Calu3 (cell line): ENCODE measurements around the gene DLG2. TPM values are rescaled to one million over a fixed set of nuclear protein-coding genes. Genes with fewer than 3 reads are reported as not detected.

Experiments used
- BruUV-seq: library from RNA; stranded (reverse); fragments of 400-500 nt; replicated peaks from 2 replicates; lab custom pipeline; 2021; lab: Mats Ljungman, UMichigan
- CTCF ChIA-PET: fragments of 300-600 bp; sonication (Branson Sonifier 250); formaldehyde crosslinking; loops from one replicate; lab custom pipeline; 2022; ENCODE audit warnings: antibody characterized with exemption; lab: Charles Lee
- DNase-seq: peaks from one replicate; pipeline ENCODE4 v3.0.0; 2022
- H3K27ac Mint-ChIP-seq: one replicate; pipeline ENCODE4 v1.8.0; 2022; ENCODE audit warnings: mixed read lengths; ENCODE audit not compliant: unreplicated experiment
- H3K27me3 Mint-ChIP-seq: one replicate; pipeline ENCODE4 v1.8.0; 2022; ENCODE audit warnings: mixed read lengths; ENCODE audit not compliant: unreplicated experiment
- H3K36me3 Mint-ChIP-seq: one replicate; pipeline ENCODE4 v1.8.0; 2022; ENCODE audit warnings: mild to moderate bottlenecking, moderate library complexity, mixed read lengths; ENCODE audit not compliant: insufficient read depth, unreplicated experiment
- H3K4me1 Mint-ChIP-seq: one replicate; pipeline ENCODE4 v1.8.0; 2022; ENCODE audit warnings: mild to moderate bottlenecking, low read depth, mixed read lengths; ENCODE audit not compliant: unreplicated experiment
- H3K4me3 Mint-ChIP-seq: one replicate; pipeline ENCODE4 v1.8.0; 2022; ENCODE audit warnings: mild to moderate bottlenecking, low read depth, moderate library complexity, mixed read lengths; ENCODE audit not compliant: unreplicated experiment
- H3K9me3 Mint-ChIP-seq: one replicate; pipeline ENCODE4 v1.8.0; 2022; ENCODE audit warnings: low read depth, mixed read lengths; ENCODE audit not compliant: unreplicated experiment
- intact Hi-C: fragments of 100-400 bp; cut with micrococcal nuclease; formaldehyde crosslinking; loops from one replicate; pipeline ENCODE4 v1.10.0; 2022; ENCODE audit not compliant: unreplicated experiment
- total RNA-seq: library from RNA; stranded (reverse); gene quantifications from 2 replicates; pipeline ENCODE4 v1.2.3, GENCODE V29; 2022
- TF ChIP-seq, protein P1 (sequence below): fragments of 200-600 bp; IDR thresholded peaks from one replicate; pipeline ENCODE4 v1.8.0; 2022; ENCODE audit warnings: antibody characterized with exemption; ENCODE audit not compliant: unreplicated experiment

DLG2 gene
- total RNA-seq, 1 experiment from 2014 or later: 0.71 TPM

GRCh38 chr11:85187992-85188391, 439.2 kb downstream of the DLG2 start:
- H3K36me3 Mint-ChIP-seq: no peaks in the 10 kb centered on the region
- H3K9me3 Mint-ChIP-seq: no peaks in the 10 kb centered on the region
- TF ChIP-seq, protein P1, sequence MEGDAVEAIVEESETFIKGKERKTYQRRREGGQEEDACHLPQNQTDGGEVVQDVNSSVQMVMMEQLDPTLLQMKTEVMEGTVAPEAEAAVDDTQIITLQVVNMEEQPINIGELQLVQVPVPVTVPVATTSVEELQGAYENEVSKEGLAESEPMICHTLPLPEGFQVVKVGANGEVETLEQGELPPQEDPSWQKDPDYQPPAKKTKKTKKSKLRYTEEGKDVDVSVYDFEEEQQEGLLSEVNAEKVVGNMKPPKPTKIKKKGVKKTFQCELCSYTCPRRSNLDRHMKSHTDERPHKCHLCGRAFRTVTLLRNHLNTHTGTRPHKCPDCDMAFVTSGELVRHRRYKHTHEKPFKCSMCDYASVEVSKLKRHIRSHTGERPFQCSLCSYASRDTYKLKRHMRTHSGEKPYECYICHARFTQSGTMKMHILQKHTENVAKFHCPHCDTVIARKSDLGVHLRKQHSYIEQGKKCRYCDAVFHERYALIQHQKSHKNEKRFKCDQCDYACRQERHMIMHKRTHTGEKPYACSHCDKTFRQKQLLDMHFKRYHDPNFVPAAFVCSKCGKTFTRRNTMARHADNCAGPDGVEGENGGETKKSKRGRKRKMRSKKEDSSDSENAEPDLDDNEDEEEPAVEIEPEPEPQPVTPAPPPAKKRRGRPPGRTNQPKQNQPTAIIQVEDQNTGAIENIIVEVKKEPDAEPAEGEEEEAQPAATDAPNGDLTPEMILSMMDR: no peak
- intact Hi-C loops: loop anchor here (10.0 kb wide), 1 partner anchor 113 kb away; no protein-coding TSS in a partner anchor
- no TSS peak for BruUV-seq
- no peak overlapping the region for H3K4me3 Mint-ChIP-seq
- CTCF ChIA-PET: no interaction called here
- no peak overlapping the region for H3K27ac Mint-ChIP-seq
- no peaks in the 10 kb centered on the region for H3K4me1 Mint-ChIP-seq
- H3K27me3 Mint-ChIP-seq: no peaks in the 10 kb centered on the region
- DNase-seq: no peak

GRCh38 chr11:85184721-85185120, 442.4 kb downstream of the DLG2 start:
- Mint-ChIP-seq H3K27me3 (no peaks in the 10 kb centered on the region), H3K9me3 (no peaks in the 10 kb centered on the region), H3K4me1 (peaks cover 10% of the 10 kb centered on the region), H3K36me3 (no peaks in the 10 kb centered on the region), H3K27ac (no peak overlapping the region), H3K4me3 (no peak overlapping the region)
- TF ChIP-seq, protein P1: no peak
- CTCF ChIA-PET: no interaction called here
- no TSS peak for BruUV-seq
- intact Hi-C loops: loop anchor here (10.0 kb wide), 1 partner anchor 110 kb away; no protein-coding TSS in a partner anchor
- no peak for DNase-seq

DNA sequence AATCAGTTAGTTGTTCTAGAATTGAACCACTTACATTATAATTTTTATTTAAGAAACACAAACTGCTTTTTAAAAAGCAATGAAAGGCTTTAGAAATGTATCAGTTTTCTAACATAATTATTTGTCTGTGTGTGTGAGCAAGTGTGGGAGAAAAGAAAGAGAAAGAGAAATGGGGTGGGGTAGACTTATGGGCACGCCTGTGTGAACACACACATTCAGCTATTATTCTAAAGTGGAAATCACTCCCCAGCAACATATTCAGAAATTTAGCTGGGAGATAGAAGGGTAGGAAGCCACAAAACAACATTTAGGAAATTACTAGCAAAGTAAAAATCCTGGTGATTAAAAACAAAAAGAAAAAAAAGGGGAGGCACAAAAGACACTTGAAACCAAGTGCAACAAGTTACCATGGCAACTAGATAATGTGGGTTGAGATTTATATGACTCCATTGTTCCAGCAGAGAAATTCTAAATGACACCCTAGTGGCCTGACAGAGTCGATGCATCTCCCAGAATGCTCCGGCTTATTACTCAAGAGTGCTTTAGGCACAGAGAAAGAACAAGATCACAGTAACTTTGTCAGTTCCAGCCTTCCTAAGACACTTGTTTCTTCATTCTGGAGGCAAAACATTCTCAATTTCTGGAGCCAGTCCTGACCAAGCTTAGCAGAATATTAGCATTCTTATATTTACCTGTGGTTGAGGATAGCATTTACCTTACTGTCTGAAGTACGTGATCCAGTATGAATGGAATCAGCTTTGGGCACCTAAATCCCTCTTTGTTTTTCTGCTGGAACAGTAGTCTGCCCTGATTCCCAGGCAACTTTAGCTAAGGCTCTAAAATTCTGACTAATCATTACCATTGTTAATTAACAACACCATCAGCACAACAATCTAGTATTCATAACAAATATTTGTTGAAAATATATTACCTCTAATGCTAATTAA, 444.4 kb downstream of the DLG2 start:
- CTCF ChIA-PET: no interaction called here
- Mint-ChIP-seq H3K27ac (peak overlapping the region; percentile 43), H3K4me3 (no peak overlapping the region)

DNA sequence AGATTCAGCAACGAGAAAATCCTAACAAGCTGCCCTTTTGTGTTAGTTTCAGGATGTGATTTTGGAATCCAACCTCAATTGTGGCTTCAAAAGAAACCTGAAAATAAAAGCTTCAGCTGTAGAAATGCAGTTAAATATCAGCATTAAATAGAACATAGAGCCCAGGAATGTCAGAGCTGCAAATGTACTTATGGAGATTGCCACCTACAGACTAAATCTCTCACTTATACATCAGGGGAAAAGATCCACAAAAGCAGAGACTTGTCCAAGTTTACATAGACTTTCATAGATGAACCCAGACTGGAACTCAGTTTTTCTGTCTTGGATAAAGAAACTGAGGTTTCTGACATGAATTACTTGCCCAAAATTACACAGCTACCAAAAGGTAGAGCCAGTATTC, 446.6 kb downstream of the DLG2 start:
- Mint-ChIP-seq H3K36me3 (no peaks in the 10 kb centered on the region), H3K27ac (no peak overlapping the region), H3K4me3 (no peak overlapping the region), H3K9me3 (no peaks in the 10 kb centered on the region), H3K4me1 (peaks cover 10% of the 10 kb centered on the region), H3K27me3 (no peaks in the 10 kb centered on the region)
- intact Hi-C loops: loop anchor here (10.0 kb wide), 1 partner anchor 106 kb away; no protein-coding TSS in a partner anchor
- CTCF ChIA-PET: no interaction called here
- TF ChIP-seq, protein P1: no peak
- no TSS peak for BruUV-seq
- DNase-seq: no peak

More for the DNA sequence above, 444.4 kb downstream of the DLG2 start:
- intact Hi-C loops: loop anchor here (10.0 kb wide), 1 partner anchor 108 kb away; no protein-coding TSS in a partner anchor
- DNase-seq: peak; percentile 18
- TF ChIP-seq, protein P1: peak; percentile 48
- Mint-ChIP-seq H3K36me3 (no peaks in the 10 kb centered on the region), H3K27me3 (no peaks in the 10 kb centered on the region), H3K9me3 (no peaks in the 10 kb centered on the region), H3K4me1 (peaks cover 10% of the 10 kb centered on the region)
- BruUV-seq: no TSS peak
